GM18951 (cell line): ENCODE data around the gene AHNAK2.

Experiments used
- POLR2A ChIP-seq: IDR thresholded peaks from 4 replicates; pipeline ENCODE4 v1.6.1; 2011; ENCODE audit warnings: mild to moderate bottlenecking; ENCODE audit not compliant: insufficient read length, insufficient read depth; ENCODE audit errors: extremely low read depth
- in situ Hi-C: fragments of 300-500 bp; cut with MboI; formaldehyde crosslinking; loops from one replicate; pipeline ENCODE4 v1.12.0; 2022; ENCODE audit warnings: low sequenced_read_pairs, mixed read lengths, inconsistent platforms; ENCODE audit not compliant: unreplicated experiment

AHNAK2 gene

GRCh38 chr14:104903990-104904389, 74.2 kb downstream of the AHNAK2 start:
- TF ChIP-seq POLR2A = no peak
- in situ Hi-C loops = no loop called here

GRCh38 chr14:104900639-104901512, 77.3 kb downstream of the AHNAK2 start:
- TF ChIP-seq POLR2A = no peak
- in situ Hi-C loops = no loop called here

GRCh38 chr14:104899781-104900180, 78.4 kb downstream of the AHNAK2 start:
- TF ChIP-seq POLR2A = no peak
- in situ Hi-C loops = no loop called here

- TF ChIP-seq POLR2A = no peak
- in situ Hi-C loops = no loop called here
These were observed 79.2 kb downstream of the AHNAK2 start for GRCh38 chr14:104898870-104899510.

GRCh38 chr14:104898195-104898558, 80.0 kb downstream of the AHNAK2 start:
- no peak for TF ChIP-seq POLR2A
- in situ Hi-C loops = no loop called here

GRCh38 chr14:104897330-104898194, 80.6 kb downstream of the AHNAK2 start:
- in situ Hi-C loops = no loop called here

GRCh38 chr14:104895786-104896661, 82.2 kb downstream of the AHNAK2 start:
- in situ Hi-C loops = no loop called here

More at GRCh38 chr14:104897330-104898194, 80.6 kb downstream of the AHNAK2 start:
- no peak for TF ChIP-seq POLR2A

GRCh38 chr14:104895207-104895785, 82.9 kb downstream of the AHNAK2 start:
- in situ Hi-C loops = no loop called here
- no peak for TF ChIP-seq POLR2A

More at GRCh38 chr14:104895786-104896661, 82.2 kb downstream of the AHNAK2 start:
- no peak for TF ChIP-seq POLR2A

- in situ Hi-C loops = no loop called here
- TF ChIP-seq POLR2A = no peak
These were observed 83.6 kb downstream of the AHNAK2 start for GRCh38 chr14:104894331-104895206.

GRCh38 chr14:104893435-104894207, 84.6 kb downstream of the AHNAK2 start:
- TF ChIP-seq POLR2A = no peak

More at GRCh38 chr14:104893435-104894207, 84.6 kb downstream of the AHNAK2 start:
- in situ Hi-C loops = no loop called here
